HG02678 (cell line): Measurements from ENCODE around the gene ASPM.
"Not testable (repeated sequence)": the region's sequence is repeated elsewhere in the genome, so short reads cannot be mapped to it uniquely, and the experiment has no call there.

Experiments
- ATAC-seq: cut with Tn5 transposase; IDR thresholded peaks from one replicate; pipeline ENCODE4 v1.9.1; 2021; ENCODE audit warnings: mild to moderate bottlenecking, moderate library complexity; ENCODE audit not compliant: unreplicated experiment

ASPM gene

GRCh38 chr1:197145446-197146024, 934 bp downstream of the ASPM start:
- no peak for ATAC-seq

- ATAC-seq, result no peak
These were observed 1.7 kb downstream of the ASPM start for GRCh38 chr1:197144570-197145325.

- ATAC-seq, result no peak
These were observed 3.2 kb downstream of the ASPM start for GRCh38 chr1:197143276-197143675.

GRCh38 chr1:197141575-197141974, 4.9 kb downstream of the ASPM start:
- no peak for ATAC-seq

- no peak for ATAC-seq
These were observed 6.3 kb downstream of the ASPM start for GRCh38 chr1:197140121-197140520.

- ATAC-seq, result no peak
These were observed 7.3 kb downstream of the ASPM start for GRCh38 chr1:197139169-197139568.

- ATAC-seq, result no peak
These were observed 9.1 kb downstream of the ASPM start for GRCh38 chr1:197137322-197137721.

- no peak for ATAC-seq
These were observed 15.7 kb downstream of the ASPM start for GRCh38 chr1:197130677-197131304.

GRCh38 chr1:197129698-197130097, 16.8 kb downstream of the ASPM start:
- no peak for ATAC-seq

GRCh38 chr1:197127246-197127912, 19.1 kb downstream of the ASPM start:
- no peak for ATAC-seq

- no peak for ATAC-seq
These were observed 19.8 kb downstream of the ASPM start for GRCh38 chr1:197126691-197127090.

- ATAC-seq, result no peak
These were observed 22.1 kb downstream of the ASPM start for GRCh38 chr1:197124376-197124775.

- no peak for ATAC-seq
These were observed 30.3 kb downstream of the ASPM start for GRCh38 chr1:197116156-197116555.

GRCh38 chr1:197106869-197107268, 39.6 kb downstream of the ASPM start:
- no peak for ATAC-seq

GRCh38 chr1:197103300-197103699, 43.2 kb downstream of the ASPM start:
- no peak for ATAC-seq

GRCh38 chr1:197101978-197102377, 44.5 kb downstream of the ASPM start:
- no peak for ATAC-seq

- no peak for ATAC-seq
These were observed 45.8 kb downstream of the ASPM start for GRCh38 chr1:197100677-197101076.

- no peak for ATAC-seq
These were observed 47.0 kb downstream of the ASPM start for GRCh38 chr1:197099444-197099843.

GRCh38 chr1:197096971-197097370, 49.5 kb downstream of the ASPM start:
- not testable (repeated sequence) for ATAC-seq

GRCh38 chr1:197096137-197096536, 50.3 kb downstream of the ASPM start:
- no peak for ATAC-seq

GRCh38 chr1:197093226-197093885, 53.1 kb downstream of the ASPM start:
- no peak for ATAC-seq
